Measurements from ENCODE around the gene HMCN1.

DNA sequence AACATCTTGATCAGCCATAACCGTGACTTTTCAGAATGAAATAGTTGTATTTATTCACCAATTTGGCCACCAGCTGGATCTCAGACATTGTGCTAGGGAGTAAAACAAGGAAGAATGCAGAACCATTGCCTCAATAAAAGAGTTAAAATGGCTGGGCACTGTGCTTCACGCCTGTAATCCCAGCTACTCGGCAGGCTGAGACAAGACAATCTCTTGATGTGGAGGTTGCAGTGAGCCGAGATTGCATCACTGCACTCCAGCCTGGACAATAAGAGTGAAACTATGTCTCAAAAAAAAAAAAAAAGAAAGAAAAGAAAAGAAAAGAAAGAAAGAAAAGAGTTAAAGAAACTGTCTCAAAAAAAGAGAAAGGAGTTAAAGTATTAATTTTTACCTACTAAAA lies 441.4 kb downstream of the HMCN1 start:
- TF ChIP-seq POLR2AphosphoS5 (IDR thresholded peaks at IDR 0.05) (no peak), POLR2A (IDR thresholded peaks at IDR 0.05) (no peak)
- TF ChIP-seq, protein P1, sequence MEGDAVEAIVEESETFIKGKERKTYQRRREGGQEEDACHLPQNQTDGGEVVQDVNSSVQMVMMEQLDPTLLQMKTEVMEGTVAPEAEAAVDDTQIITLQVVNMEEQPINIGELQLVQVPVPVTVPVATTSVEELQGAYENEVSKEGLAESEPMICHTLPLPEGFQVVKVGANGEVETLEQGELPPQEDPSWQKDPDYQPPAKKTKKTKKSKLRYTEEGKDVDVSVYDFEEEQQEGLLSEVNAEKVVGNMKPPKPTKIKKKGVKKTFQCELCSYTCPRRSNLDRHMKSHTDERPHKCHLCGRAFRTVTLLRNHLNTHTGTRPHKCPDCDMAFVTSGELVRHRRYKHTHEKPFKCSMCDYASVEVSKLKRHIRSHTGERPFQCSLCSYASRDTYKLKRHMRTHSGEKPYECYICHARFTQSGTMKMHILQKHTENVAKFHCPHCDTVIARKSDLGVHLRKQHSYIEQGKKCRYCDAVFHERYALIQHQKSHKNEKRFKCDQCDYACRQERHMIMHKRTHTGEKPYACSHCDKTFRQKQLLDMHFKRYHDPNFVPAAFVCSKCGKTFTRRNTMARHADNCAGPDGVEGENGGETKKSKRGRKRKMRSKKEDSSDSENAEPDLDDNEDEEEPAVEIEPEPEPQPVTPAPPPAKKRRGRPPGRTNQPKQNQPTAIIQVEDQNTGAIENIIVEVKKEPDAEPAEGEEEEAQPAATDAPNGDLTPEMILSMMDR (IDR thresholded peaks at IDR 0.05) = no peak
